OCI-LY1 (cell line): ENCODE results near the gene SOX10.

Experiments
- CTCF ChIP-seq: fragments of 200-600 bp; sonication (generic), shearing (Covaris generic); IDR thresholded peaks from 2 replicates; pipeline ENCODE4 v1.5.1; 2017; ENCODE audit warnings: mild to moderate bottlenecking, antibody characterized with exemption, low read length, moderate library complexity, mixed read lengths
- EZH2 ChIP-seq: fragments of 200-600 bp; sonication (generic), shearing (Covaris generic); IDR thresholded peaks from 2 replicates; pipeline ENCODE4 v1.8.0; 2017; ENCODE audit warnings: borderline replicate concordance, mixed run types, mild to moderate bottlenecking, antibody characterized with exemption, low read length, moderate library complexity, mixed read lengths

- TF ChIP-seq CTCF: no peak
- no peak for TF ChIP-seq EZH2
Measured at GRCh38 chr22:37943825-37944198, 40.5 kb downstream of the SOX10 start.
